SK-N-SH (cell line): Measurements from ENCODE around the gene ANKRD44. TPM values are rescaled to one million over a fixed set of nuclear protein-coding genes. Genes with fewer than 3 reads are reported as not detected.

Experiments
- CTCF ChIA-PET: fragments of 300-600, 350-600 bp; formaldehyde crosslinking; extraction: SDS; loops from one replicate; lab custom pipeline; 2021; lab: Yijun Ruan, JAX
- POLR2A ChIA-PET: fragments of 350-600 bp; sonication (Branson Sonifier 250); formaldehyde crosslinking; extraction: SDS; loops from one replicate; lab custom pipeline; 2020; ENCODE audit warnings: antibody characterized with exemption, inconsistent platforms; lab: Yijun Ruan, JAX
- DNase-seq: peaks from one replicate; pipeline ENCODE4 v3.0.0; 2012
- H2AFZ ChIP-seq: fragments of 200-600 bp; sonication (generic); 2 replicates; pipeline ENCODE4 v1.8.1; 2016; ENCODE audit warnings: antibody characterized with exemption, mild to moderate bottlenecking, low read depth
- H3F3A ChIP-seq: fragments of 200-600 bp; sonication (generic); replicated peaks from 2 replicates; pipeline ENCODE3; 2016; ENCODE audit warnings: antibody characterized with exemption, mild to moderate bottlenecking; ENCODE audit not compliant: insufficient read depth
- H3K27ac ChIP-seq, 2 experiments: fragments of 200-500 bp in 1 of 2; fragments of 200-600 bp in 1 of 2; sonication (Bioruptor generic) in 1 of 2; sonication (generic), shearing (Covaris generic) in 1 of 2; 2 replicates each; pipeline versions ENCODE4 v1.5.1 to v1.6.1; 2014 to 2016; ENCODE audit warnings: low read depth in 2 of 2, inconsistent platforms in 1 of 2, low read length in 1 of 2, mild to moderate bottlenecking in 1 of 2, mixed read lengths in 1 of 2
- H3K27me3 ChIP-seq: fragments of 200-600 bp; sonication (generic), shearing (Covaris generic); 2 replicates; pipeline ENCODE4 v1.6.1; 2016; ENCODE audit warnings: mixed run types; ENCODE audit not compliant: insufficient read depth
- H3K36me3 ChIP-seq, 2 experiments: fragments of 200-500 bp in 1 of 2; fragments of 200-600 bp in 1 of 2; sonication (Bioruptor generic) in 1 of 2; sonication (generic) in 1 of 2; replicated peaks in 1 of 2; 2 replicates each; pipeline versions ENCODE3 to v1.5.1; 2014 to 2016; ENCODE audit warnings: low read length in 1 of 2, mild to moderate bottlenecking in 1 of 2; ENCODE audit not compliant: insufficient read depth in 2 of 2, control insufficient read depth in 1 of 2
- H3K4me1 ChIP-seq, 2 experiments: fragments of 200-500 bp in 1 of 2; fragments of 200-600 bp in 1 of 2; sonication (Bioruptor generic) in 1 of 2; sonication (generic), shearing (Covaris generic) in 1 of 2; 2 replicates each; pipeline versions ENCODE4 v1.5.1 to v1.6.1; 2014 to 2016; ENCODE audit warnings: low read depth in 1 of 2, low read length in 1 of 2, mixed run types in 1 of 2; ENCODE audit not compliant: insufficient read depth in 2 of 2, control insufficient read depth in 1 of 2
- H3K4me2 ChIP-seq: fragments of 200-600 bp; sonication (generic), shearing (Covaris generic); 2 replicates; pipeline ENCODE4 v1.6.1; 2017; ENCODE audit warnings: mixed run types
- H3K4me3 ChIP-seq, 2 experiments: fragments of 200-500 bp in 1 of 2; fragments of 200-600 bp in 1 of 2; sonication (Bioruptor generic) in 1 of 2; sonication (generic), shearing (Covaris generic) in 1 of 2; 2 replicates each; pipeline versions ENCODE4 v1.5.1 to v1.8.1; 2014 to 2016; ENCODE audit warnings: low read depth in 2 of 2, inconsistent platforms in 1 of 2, low read length in 1 of 2, mild to moderate bottlenecking in 1 of 2, mixed read lengths in 1 of 2, moderate library complexity in 1 of 2
- H3K79me2 ChIP-seq: fragments of 200-600 bp; sonication (generic); 2 replicates; pipeline ENCODE4 v1.8.1; 2017; ENCODE audit warnings: mild to moderate bottlenecking; ENCODE audit not compliant: insufficient read depth
- H3K9ac ChIP-seq: fragments of 200-600 bp; sonication (generic); 2 replicates; pipeline ENCODE4 v1.6.1; 2017; ENCODE audit warnings: mixed run types
- H3K9me2 ChIP-seq: fragments of 200-600 bp; sonication (generic); 2 replicates; pipeline ENCODE4 v1.6.1; 2017; ENCODE audit warnings: mixed run types
- H3K9me3 ChIP-seq: fragments of 200-600 bp; sonication (generic); 2 replicates; pipeline ENCODE4 v1.6.1; 2017; ENCODE audit warnings: mixed run types, mild to moderate bottlenecking, moderate library complexity
- H4K20me1 ChIP-seq: fragments of 200-600 bp; sonication (generic); 2 replicates; pipeline ENCODE4 v1.6.1; 2017; ENCODE audit warnings: mild to moderate bottlenecking, mixed run types; ENCODE audit not compliant: insufficient read depth
- CHD2 ChIP-seq: fragments of 150-350 bp; IDR thresholded peaks from 2 replicates; pipeline ENCODE4 v1.6.1; 2018; ENCODE audit warnings: low read length; ENCODE audit not compliant: partially characterized antibody
- EP300 ChIP-seq, 2 experiments: IDR thresholded peaks; 2 replicates each; pipeline versions ENCODE4 v1.4.0 to v1.6.1; 2012; ENCODE audit warnings: borderline replicate concordance in 1 of 2, low read depth in 1 of 2, low read length in 1 of 2
- EZH2phosphoT487 ChIP-seq: fragments of 200-600 bp; sonication (generic); IDR thresholded peaks from 2 replicates; pipeline ENCODE4 v1.6.1; 2017; ENCODE audit warnings: low read depth, mixed run types, mild to moderate bottlenecking, antibody characterized with exemption, moderate library complexity, borderline replicate concordance
- FOXJ3 ChIP-seq: sonication (generic); formaldehyde crosslinking; IDR thresholded peaks from 2 replicates; pipeline ENCODE4 v1.5.1; 2020; ENCODE audit warnings: mild to moderate bottlenecking, missing genetic modification reagents
- GABPA ChIP-seq: IDR thresholded peaks from 2 replicates; pipeline ENCODE4 v1.4.0; 2012; ENCODE audit warnings: low read depth, mild to moderate bottlenecking
- GATA2 ChIP-seq: sonication (generic); formaldehyde crosslinking; IDR thresholded peaks from 2 replicates; pipeline ENCODE4 v1.5.0; 2020; ENCODE audit warnings: mild to moderate bottlenecking, missing genetic modification reagents
- MXI1 ChIP-seq: IDR thresholded peaks from 2 replicates; pipeline ENCODE4 v1.6.1; 2012; ENCODE audit warnings: mild to moderate bottlenecking, low read depth, low read length, improper control_type of control experiment
- NFIC ChIP-seq: IDR thresholded peaks from 2 replicates; pipeline ENCODE4 v1.4.0; 2012; ENCODE audit warnings: borderline replicate concordance
- RFX5 ChIP-seq: IDR thresholded peaks from 2 replicates; pipeline ENCODE4 v1.6.1; 2012; ENCODE audit warnings: mild to moderate bottlenecking, improper control_type of control experiment, low read length
- SIN3A ChIP-seq: IDR thresholded peaks from 2 replicates; pipeline ENCODE4 v1.6.1; 2012; ENCODE audit warnings: low read depth, mild to moderate bottlenecking, low read length, moderate library complexity, borderline replicate concordance
- SMC3 ChIP-seq: IDR thresholded peaks from 2 replicates; pipeline ENCODE4 v1.6.1; 2012; ENCODE audit warnings: low read depth, low read length, improper control_type of control experiment
- TAF1 ChIP-seq: IDR thresholded peaks from 2 replicates; pipeline ENCODE4 v1.6.1; 2012; ENCODE audit warnings: low read depth, mild to moderate bottlenecking, low read length, moderate library complexity, borderline replicate concordance
- TCF12 ChIP-seq: IDR thresholded peaks from 2 replicates; pipeline ENCODE4 v1.4.0; 2012
- TEAD4 ChIP-seq: IDR thresholded peaks from 2 replicates; pipeline ENCODE4 v1.4.0; 2012; ENCODE audit warnings: mild to moderate bottlenecking, borderline replicate concordance; ENCODE audit not compliant: insufficient read depth
- WGBS: methylation state at CpG from one replicate; pipeline ENCODE4 v1.1.6; 2017; ENCODE audit warnings: low lambda C conversion rate; 5-methylcytosine and 5-hydroxymethylcytosine counted together
- polyA plus RNA-seq, 3 experiments: library from polyadenylated mRNA; depleted of rRNA; stranded (reverse); fragments of >200 nt; gene quantifications; 2 replicates each; pipeline ENCODE4 v1.2.3, GENCODE V29; 2012
- TF ChIP-seq, protein P1 (sequence below): IDR thresholded peaks from 2 replicates; pipeline ENCODE4 v1.4.0; 2012; ENCODE audit warnings: low read depth
- TF ChIP-seq, protein P2 (sequence below): fragments of 150-350 bp; IDR thresholded peaks from 2 replicates; pipeline ENCODE4 v1.6.1; 2017; ENCODE audit warnings: antibody characterized with exemption, low read length, low read depth, borderline replicate concordance
- TF ChIP-seq, protein P3 (sequence below): IDR thresholded peaks from 2 replicates; pipeline ENCODE4 v1.6.1; 2012; ENCODE audit warnings: mild to moderate bottlenecking, low read depth, low read length, moderate library complexity
- TF ChIP-seq, protein P4 (sequence below): fragments of 200-600 bp; sonication (generic); IDR thresholded peaks from 2 replicates; pipeline ENCODE4 v1.6.1; 2017; ENCODE audit warnings: antibody characterized with exemption, mild to moderate bottlenecking, moderate library complexity
- TF ChIP-seq, protein P5 (sequence below): fragments of 150-350 bp; IDR thresholded peaks from 2 replicates; pipeline ENCODE4 v1.6.1; 2016; ENCODE audit warnings: mild to moderate bottlenecking, low read depth, low read length
- TF ChIP-seq, protein P6 (sequence below): IDR thresholded peaks from 2 replicates; pipeline ENCODE4 v1.4.0; 2012; ENCODE audit warnings: low read depth, borderline replicate concordance

The ANKRD44 gene
- polyA plus RNA-seq, 1 of the 3 experiments (the other 2 are of a cell fraction): 12.5 TPM

DNA sequence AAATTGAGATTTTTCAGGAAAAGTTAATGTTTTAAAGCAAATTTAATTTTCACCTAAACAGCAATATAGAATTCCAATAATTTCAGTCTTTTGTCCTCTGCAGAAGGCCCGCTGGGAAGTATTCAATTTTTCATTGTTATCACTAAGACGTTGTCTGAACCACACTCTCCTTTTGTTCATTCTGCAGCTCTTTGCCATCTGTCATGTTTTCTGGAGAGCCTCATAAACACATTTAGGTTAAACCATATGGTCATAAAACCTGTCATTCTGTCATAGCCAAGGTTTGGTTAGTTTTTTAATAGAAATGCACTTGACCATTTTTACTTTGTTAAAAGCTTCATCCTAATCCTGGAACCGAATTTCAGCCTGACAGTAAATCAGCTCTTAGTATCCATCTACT is 330.1 kb downstream of the ANKRD44 start:
- CTCF ChIA-PET: interaction anchor here (0.7 to 1.1 kb wide), 5 partner anchors 9 to 395 kb away, joined by 3 to 5 read pairs (median 4); no protein-coding TSS in a partner anchor
- POLR2A ChIA-PET: no interaction called here

More for the DNA sequence above, 330.1 kb downstream of the ANKRD44 start:
- Histone ChIP-seq H3F3A (no peaks in the 10 kb centered on the region), H3K4me2 (no peak overlapping the region), H3K27ac (no peak overlapping the region), H3K9me3 (no peaks in the 10 kb centered on the region)
- no peak for TF ChIP-seq NFIC
- TF ChIP-seq, protein P1, sequence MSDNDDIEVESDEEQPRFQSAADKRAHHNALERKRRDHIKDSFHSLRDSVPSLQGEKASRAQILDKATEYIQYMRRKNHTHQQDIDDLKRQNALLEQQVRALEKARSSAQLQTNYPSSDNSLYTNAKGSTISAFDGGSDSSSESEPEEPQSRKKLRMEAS: no peak
- TF ChIP-seq, protein P2, sequence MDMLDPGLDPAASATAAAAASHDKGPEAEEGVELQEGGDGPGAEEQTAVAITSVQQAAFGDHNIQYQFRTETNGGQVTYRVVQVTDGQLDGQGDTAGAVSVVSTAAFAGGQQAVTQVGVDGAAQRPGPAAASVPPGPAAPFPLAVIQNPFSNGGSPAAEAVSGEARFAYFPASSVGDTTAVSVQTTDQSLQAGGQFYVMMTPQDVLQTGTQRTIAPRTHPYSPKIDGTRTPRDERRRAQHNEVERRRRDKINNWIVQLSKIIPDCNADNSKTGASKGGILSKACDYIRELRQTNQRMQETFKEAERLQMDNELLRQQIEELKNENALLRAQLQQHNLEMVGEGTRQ: no peak
- TF ChIP-seq CHD2: no peak
- no peak for TF ChIP-seq RFX5
- no peak for TF ChIP-seq SIN3A
- TF ChIP-seq GABPA: no peak
- TF ChIP-seq, protein P3, sequence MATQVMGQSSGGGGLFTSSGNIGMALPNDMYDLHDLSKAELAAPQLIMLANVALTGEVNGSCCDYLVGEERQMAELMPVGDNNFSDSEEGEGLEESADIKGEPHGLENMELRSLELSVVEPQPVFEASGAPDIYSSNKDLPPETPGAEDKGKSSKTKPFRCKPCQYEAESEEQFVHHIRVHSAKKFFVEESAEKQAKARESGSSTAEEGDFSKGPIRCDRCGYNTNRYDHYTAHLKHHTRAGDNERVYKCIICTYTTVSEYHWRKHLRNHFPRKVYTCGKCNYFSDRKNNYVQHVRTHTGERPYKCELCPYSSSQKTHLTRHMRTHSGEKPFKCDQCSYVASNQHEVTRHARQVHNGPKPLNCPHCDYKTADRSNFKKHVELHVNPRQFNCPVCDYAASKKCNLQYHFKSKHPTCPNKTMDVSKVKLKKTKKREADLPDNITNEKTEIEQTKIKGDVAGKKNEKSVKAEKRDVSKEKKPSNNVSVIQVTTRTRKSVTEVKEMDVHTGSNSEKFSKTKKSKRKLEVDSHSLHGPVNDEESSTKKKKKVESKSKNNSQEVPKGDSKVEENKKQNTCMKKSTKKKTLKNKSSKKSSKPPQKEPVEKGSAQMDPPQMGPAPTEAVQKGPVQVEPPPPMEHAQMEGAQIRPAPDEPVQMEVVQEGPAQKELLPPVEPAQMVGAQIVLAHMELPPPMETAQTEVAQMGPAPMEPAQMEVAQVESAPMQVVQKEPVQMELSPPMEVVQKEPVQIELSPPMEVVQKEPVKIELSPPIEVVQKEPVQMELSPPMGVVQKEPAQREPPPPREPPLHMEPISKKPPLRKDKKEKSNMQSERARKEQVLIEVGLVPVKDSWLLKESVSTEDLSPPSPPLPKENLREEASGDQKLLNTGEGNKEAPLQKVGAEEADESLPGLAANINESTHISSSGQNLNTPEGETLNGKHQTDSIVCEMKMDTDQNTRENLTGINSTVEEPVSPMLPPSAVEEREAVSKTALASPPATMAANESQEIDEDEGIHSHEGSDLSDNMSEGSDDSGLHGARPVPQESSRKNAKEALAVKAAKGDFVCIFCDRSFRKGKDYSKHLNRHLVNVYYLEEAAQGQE: no peak
- no peak for TF ChIP-seq TEAD4
- no peak for TF ChIP-seq MXI1
- TF ChIP-seq, protein P4, sequence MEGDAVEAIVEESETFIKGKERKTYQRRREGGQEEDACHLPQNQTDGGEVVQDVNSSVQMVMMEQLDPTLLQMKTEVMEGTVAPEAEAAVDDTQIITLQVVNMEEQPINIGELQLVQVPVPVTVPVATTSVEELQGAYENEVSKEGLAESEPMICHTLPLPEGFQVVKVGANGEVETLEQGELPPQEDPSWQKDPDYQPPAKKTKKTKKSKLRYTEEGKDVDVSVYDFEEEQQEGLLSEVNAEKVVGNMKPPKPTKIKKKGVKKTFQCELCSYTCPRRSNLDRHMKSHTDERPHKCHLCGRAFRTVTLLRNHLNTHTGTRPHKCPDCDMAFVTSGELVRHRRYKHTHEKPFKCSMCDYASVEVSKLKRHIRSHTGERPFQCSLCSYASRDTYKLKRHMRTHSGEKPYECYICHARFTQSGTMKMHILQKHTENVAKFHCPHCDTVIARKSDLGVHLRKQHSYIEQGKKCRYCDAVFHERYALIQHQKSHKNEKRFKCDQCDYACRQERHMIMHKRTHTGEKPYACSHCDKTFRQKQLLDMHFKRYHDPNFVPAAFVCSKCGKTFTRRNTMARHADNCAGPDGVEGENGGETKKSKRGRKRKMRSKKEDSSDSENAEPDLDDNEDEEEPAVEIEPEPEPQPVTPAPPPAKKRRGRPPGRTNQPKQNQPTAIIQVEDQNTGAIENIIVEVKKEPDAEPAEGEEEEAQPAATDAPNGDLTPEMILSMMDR: no peak
- TF ChIP-seq, protein P5, sequence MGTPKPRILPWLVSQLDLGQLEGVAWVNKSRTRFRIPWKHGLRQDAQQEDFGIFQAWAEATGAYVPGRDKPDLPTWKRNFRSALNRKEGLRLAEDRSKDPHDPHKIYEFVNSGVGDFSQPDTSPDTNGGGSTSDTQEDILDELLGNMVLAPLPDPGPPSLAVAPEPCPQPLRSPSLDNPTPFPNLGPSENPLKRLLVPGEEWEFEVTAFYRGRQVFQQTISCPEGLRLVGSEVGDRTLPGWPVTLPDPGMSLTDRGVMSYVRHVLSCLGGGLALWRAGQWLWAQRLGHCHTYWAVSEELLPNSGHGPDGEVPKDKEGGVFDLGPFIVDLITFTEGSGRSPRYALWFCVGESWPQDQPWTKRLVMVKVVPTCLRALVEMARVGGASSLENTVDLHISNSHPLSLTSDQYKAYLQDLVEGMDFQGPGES: no peak
- no peak for TF ChIP-seq TCF12
- no peak for TF ChIP-seq EZH2phosphoT487
- no peak for TF ChIP-seq EP300 (IDR thresholded peaks at IDR 0.05; ENCODE audit: borderline replicate concordance in 1 of 2, low read depth in 1 of 2, low read length in 1 of 2)
- no peak for TF ChIP-seq SMC3
- no peak for TF ChIP-seq TAF1
- no peak for TF ChIP-seq GATA2
- TF ChIP-seq, protein P6, sequence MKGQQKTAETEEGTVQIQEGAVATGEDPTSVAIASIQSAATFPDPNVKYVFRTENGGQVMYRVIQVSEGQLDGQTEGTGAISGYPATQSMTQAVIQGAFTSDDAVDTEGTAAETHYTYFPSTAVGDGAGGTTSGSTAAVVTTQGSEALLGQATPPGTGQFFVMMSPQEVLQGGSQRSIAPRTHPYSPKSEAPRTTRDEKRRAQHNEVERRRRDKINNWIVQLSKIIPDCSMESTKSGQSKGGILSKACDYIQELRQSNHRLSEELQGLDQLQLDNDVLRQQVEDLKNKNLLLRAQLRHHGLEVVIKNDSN: no peak
- no peak for TF ChIP-seq FOXJ3 (CRISPR knock-in tag)
- TF ChIP-seq, all 33 proteins: peak for 0
- Histone ChIP-seq H4K20me1 (no peaks in the 10 kb centered on the region), H3K9me2 (no peaks in the 10 kb centered on the region), H3K36me3 (no peaks in the 10 kb centered on the region), H3K79me2 (no peaks in the 10 kb centered on the region), H3K4me1 (no peaks in the 10 kb centered on the region; a peak in 2 of 4 replicates), H3K4me3 (no peak overlapping the region), H2AFZ (no peak overlapping the region), H3K27me3 (no peaks in the 10 kb centered on the region), H3K9ac (no peak overlapping the region)
- 71% methylated on average over 3 of the region's 3 CpGs for WGBS
- no peak for DNase-seq
